GM12872 (cell line): ENCODE results near the gene ASB1.

Source experiments
- CTCF ChIP-seq: IDR thresholded peaks from 3 replicates; pipeline ENCODE4 v1.5.1; 2011; ENCODE audit warnings: low read depth, mild to moderate bottlenecking, low read length, moderate library complexity; ENCODE audit not compliant: insufficient read depth

ASB1 gene

DNA sequence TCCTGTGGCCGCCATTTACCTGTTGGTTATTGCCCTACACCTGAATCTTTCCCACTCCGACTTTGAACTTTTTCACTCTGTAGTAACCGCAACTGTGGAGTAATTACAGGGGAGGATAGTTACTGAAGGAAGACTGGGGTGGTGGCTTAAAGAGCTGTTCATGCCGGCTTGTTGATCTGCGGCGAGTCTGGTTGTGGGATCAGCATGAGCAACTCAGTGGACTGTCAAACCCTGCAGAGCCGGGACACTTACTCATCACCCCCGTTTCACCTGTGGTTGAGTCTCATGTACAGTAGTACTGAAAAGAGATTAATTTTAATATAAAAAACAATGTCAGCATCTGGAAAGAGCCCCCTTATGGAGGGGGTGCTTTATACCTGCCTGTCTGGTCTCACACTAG is 2.1 kb downstream of the ASB1 start:
- no peak for TF ChIP-seq CTCF

DNA sequence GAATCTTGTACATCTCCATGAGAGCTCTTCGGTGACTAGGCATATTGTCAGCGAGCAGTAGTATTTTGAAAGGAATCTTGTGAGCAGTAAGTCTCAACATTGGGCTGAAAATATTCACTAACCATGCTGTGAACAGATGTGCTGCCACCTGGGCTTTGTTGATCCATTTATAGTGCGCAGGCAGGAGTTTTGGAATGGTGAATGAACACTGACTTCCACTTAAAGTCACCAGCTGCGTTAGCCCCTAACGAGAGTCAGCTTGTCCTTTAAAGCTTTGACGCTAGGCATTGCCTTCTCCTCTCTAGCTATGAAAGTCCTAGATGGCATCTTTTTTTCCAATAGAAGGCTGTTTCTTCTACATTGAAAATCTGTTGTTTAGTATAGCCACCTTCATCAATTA is 4.1 kb downstream of the ASB1 start:
- no peak for TF ChIP-seq CTCF

DNA sequence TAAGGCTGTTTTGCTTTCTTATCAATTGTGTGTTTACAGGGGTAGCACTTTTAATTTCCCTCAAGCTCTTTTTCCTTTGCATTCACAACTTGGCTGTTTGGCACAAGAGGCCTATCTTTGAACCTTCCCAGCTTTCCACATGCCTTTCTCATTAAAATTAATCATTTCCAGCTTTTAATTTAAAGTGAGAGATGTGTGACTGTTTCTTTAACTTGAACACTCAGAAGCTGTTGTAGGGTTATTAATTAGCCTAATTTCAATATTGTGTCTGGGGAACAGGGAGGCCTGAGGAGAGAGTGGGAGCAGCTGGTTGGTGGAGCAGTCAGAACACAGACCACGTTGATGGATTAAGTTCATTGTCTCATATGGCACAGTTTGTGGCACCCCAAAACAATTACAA is 4.7 kb downstream of the ASB1 start:
- TF ChIP-seq CTCF = no peak

DNA sequence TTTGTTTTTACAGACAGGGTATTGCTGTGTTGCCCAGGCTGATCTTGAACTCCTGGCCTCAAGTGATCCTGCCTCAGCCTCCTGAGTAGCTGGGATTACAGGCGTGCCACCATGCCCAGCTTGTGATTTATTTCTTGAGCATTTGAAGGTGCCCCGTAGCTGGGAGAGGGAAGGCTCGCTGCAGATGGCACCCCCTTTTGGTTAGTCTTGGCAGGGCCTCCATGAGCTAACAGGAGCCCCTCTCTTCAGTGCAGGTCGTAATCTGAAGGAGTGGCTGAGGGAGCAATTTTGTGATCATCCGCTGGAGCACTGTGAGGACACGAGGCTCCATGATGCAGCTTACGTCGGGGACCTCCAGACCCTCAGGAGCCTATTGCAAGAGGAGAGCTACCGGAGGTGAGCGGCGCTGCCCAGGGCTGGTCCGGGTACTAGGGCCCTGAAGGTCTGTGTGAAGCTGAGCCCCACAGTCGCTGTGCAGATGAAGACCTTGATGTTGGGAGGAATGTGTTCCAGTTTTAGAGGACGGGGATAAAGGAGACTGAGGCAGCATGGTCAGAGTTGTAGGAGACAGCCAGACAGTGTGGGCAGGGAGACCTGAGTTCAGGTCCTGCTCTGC is 6.7 kb downstream of the ASB1 start:
- no peak for TF ChIP-seq CTCF

GRCh38 chr2:238433941-238434845 is 7.5 kb downstream of the ASB1 start:
- TF ChIP-seq CTCF = no peak

GRCh38 chr2:238434846-238435751 is 8.4 kb downstream of the ASB1 start:
- no peak for TF ChIP-seq CTCF

GRCh38 chr2:238435752-238436096 is 9.0 kb downstream of the ASB1 start:
- TF ChIP-seq CTCF = no peak
